Gastroesophageal sphincter (tissue), 3 donors: ENCODE data around the gene EPHB2.

Source experiments
- POLR2AphosphoS5 ChIP-seq: sonication (generic); formaldehyde crosslinking; IDR thresholded peaks from one replicate; pipeline ENCODE4 v1.6.1; 2017; ENCODE audit warnings: antibody characterized with exemption
- TF ChIP-seq, protein P1 (sequence below), 4 experiments: fragments of 200-600 bp in 2 of 4; fragments of 450-650 bp in 2 of 4; sonication (generic) in 1 of 4; IDR thresholded peaks; one replicate each; pipeline ENCODE4 v1.5.1; 2017 to 2019; ENCODE audit warnings: antibody characterized with exemption in 4 of 4, mild to moderate bottlenecking in 2 of 4, moderate library complexity in 2 of 4

DNA sequence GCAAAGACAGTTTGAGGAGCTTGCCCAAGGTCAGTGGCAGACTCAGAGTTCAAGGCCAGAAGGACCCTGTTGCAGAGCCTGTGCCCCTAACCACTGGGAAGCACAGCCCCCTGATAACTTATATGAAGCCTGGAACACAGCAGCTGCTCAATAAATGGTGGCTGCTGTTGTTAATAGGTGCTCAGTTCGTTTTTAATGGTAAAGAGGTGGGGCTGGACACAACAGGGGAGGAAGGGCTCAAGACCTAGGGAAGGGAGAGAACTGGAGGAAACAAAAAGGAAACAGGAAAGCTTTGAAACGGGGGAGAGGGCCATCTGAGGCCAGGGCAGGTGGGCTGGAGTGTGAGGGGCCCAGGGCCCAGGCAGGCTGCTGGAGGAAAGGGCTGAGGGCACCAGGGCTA lies 136.6 kb downstream of the EPHB2 start:
- TF ChIP-seq POLR2AphosphoS5, result no peak
- TF ChIP-seq, protein P1, sequence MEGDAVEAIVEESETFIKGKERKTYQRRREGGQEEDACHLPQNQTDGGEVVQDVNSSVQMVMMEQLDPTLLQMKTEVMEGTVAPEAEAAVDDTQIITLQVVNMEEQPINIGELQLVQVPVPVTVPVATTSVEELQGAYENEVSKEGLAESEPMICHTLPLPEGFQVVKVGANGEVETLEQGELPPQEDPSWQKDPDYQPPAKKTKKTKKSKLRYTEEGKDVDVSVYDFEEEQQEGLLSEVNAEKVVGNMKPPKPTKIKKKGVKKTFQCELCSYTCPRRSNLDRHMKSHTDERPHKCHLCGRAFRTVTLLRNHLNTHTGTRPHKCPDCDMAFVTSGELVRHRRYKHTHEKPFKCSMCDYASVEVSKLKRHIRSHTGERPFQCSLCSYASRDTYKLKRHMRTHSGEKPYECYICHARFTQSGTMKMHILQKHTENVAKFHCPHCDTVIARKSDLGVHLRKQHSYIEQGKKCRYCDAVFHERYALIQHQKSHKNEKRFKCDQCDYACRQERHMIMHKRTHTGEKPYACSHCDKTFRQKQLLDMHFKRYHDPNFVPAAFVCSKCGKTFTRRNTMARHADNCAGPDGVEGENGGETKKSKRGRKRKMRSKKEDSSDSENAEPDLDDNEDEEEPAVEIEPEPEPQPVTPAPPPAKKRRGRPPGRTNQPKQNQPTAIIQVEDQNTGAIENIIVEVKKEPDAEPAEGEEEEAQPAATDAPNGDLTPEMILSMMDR (IDR thresholded peaks at IDR 0.05), result no peak
